A549 (cell line): Measurements from ENCODE around the gene SERPINB4. TPM values are rescaled to one million over a fixed set of nuclear protein-coding genes. Genes with fewer than 3 reads are reported as not detected.
"Not testable (repeated sequence)": the region's sequence is repeated elsewhere in the genome, so short reads cannot be mapped to it uniquely, and the experiment has no call there.

Source experiments
- ATAC-seq, 2 experiments: fragments of 200-7000 bp in 1 of 2; fragments of >200 bp in 1 of 2; cut with Nextera tagmentation in 1 of 2; cut with Tn5 transposase in 1 of 2; 3 replicates each; pipeline versions ENCODE4 v1.8.0 to v1.9.1; 2018 to 2020; ENCODE audit warnings: mild to moderate bottlenecking in 1 of 2, moderate library complexity in 1 of 2
- CTCF ChIA-PET: fragments of 300-600 bp; sonication (Branson Sonifier 250); formaldehyde crosslinking; extraction: SDS; loops from one replicate; lab custom pipeline; 2021; ENCODE audit warnings: antibody characterized with exemption, inconsistent platforms; lab: Yijun Ruan, JAX
- POLR2A ChIA-PET: fragments of 350-600 bp; formaldehyde crosslinking; extraction: SDS; loops from one replicate; lab custom pipeline; 2021; ENCODE audit warnings: antibody characterized with exemption, inconsistent platforms; lab: Yijun Ruan, JAX
- DNase-seq, 2 experiments: peaks; one replicate each; pipeline versions ENCODE4 v3.0.0 to v3.0.0-alpha.2; 2011 to 2016; ENCODE audit warnings: low read depth in 1 of 2, low spot score in 1 of 2
- FAIRE-seq: peaks from 2 replicates; lab custom pipeline; 2011; peaks lifted over from hg19 to GRCh38; lab: Jason Lieb, UNC
- H3K27ac ChIP-seq, 2 experiments: fragments of >200 bp; sonication (Bioruptor Twin); formaldehyde crosslinking; 3 replicates each; pipeline ENCODE4 v1.5.1; 2016 to 2017
- H3K4me1 ChIP-seq: fragments of >200 bp; sonication (Bioruptor Twin); formaldehyde crosslinking; 3 replicates; pipeline ENCODE4 v1.6.1; 2016
- H3K4me2 ChIP-seq: fragments of >200 bp; sonication (Bioruptor Twin); formaldehyde crosslinking; 3 replicates; pipeline ENCODE4 v1.6.1; 2016
- H3K4me3 ChIP-seq: fragments of >200 bp; sonication (Bioruptor Twin); formaldehyde crosslinking; 3 replicates; pipeline ENCODE4 v1.5.1; 2016
- H3K9me3 ChIP-seq: fragments of >200 bp; sonication (Bioruptor Twin); formaldehyde crosslinking; 3 replicates; pipeline ENCODE4 v1.6.1; 2016
- ATOH8 ChIP-seq: fragments of 250-450 bp; sonication (Bioruptor Pico); IDR thresholded peaks from 2 replicates; pipeline ENCODE4 v1.5.0; 2020; ENCODE audit warnings: low read depth, mild to moderate bottlenecking, moderate library complexity
- CHD4 ChIP-seq: fragments of 200-600 bp; sonication (generic); IDR thresholded peaks from 2 replicates; pipeline ENCODE4 v1.6.1; 2016; ENCODE audit warnings: antibody characterized with exemption, mild to moderate bottlenecking, borderline replicate concordance
- E2F6 ChIP-seq: IDR thresholded peaks from 2 replicates; pipeline ENCODE4 v1.6.1; 2012; ENCODE audit warnings: low read depth, borderline replicate concordance
- FOSL2 ChIP-seq, 2 experiments: fragments of 450-650 bp in 1 of 2; fragments of >200 bp in 1 of 2; sonication (Bioruptor Twin) in 1 of 2; formaldehyde crosslinking; IDR thresholded peaks; 2 replicates each; pipeline versions ENCODE4 v1.5.0 to v1.6.1; 2016 to 2020; ENCODE audit warnings: mild to moderate bottlenecking in 1 of 2, moderate library complexity in 1 of 2
- FOXS1 ChIP-seq: fragments of 250-450 bp; sonication (Bioruptor Pico); IDR thresholded peaks from 2 replicates; pipeline ENCODE4 v1.5.0; 2020; ENCODE audit warnings: mild to moderate bottlenecking, moderate library complexity
- GATA3 ChIP-seq: IDR thresholded peaks from 2 replicates; pipeline ENCODE4 v1.6.1; 2012; ENCODE audit warnings: borderline replicate concordance
- HEYL ChIP-seq: fragments of 250-450 bp; sonication (Bioruptor Pico); IDR thresholded peaks from 2 replicates; pipeline ENCODE4 v1.8.0; 2021; ENCODE audit warnings: mild to moderate bottlenecking, moderate library complexity
- HOXB5 ChIP-seq: fragments of 250-450 bp; sonication (Bioruptor Pico); IDR thresholded peaks from 2 replicates; pipeline ENCODE4 v1.5.0; 2020; ENCODE audit warnings: mild to moderate bottlenecking, moderate library complexity
- KDM5A ChIP-seq: fragments of 200-600 bp; sonication (generic); IDR thresholded peaks from 2 replicates; pipeline ENCODE4 v1.6.1; 2016; ENCODE audit warnings: antibody characterized with exemption, mild to moderate bottlenecking
- MAFK ChIP-seq: fragments of 450-650 bp; IDR thresholded peaks from 2 replicates; pipeline ENCODE4 v1.6.1; 2014; ENCODE audit not compliant: partially characterized antibody
- NFE2L2 ChIP-seq: fragments of 150-350 bp; conservative IDR thresholded peaks from 2 replicates; pipeline ENCODE4 v1.6.1; 2014; ENCODE audit warnings: low read length
- PHF8 ChIP-seq: fragments of 200-600 bp; sonication (generic); IDR thresholded peaks from 2 replicates; pipeline ENCODE4 v1.6.1; 2016; ENCODE audit warnings: low read depth, mild to moderate bottlenecking, antibody characterized with exemption, moderate library complexity, borderline replicate concordance
- RARB ChIP-seq: fragments of 250-450 bp; sonication (Bioruptor Pico); IDR thresholded peaks from 2 replicates; pipeline ENCODE4 v1.8.0; 2021; ENCODE audit warnings: mild to moderate bottlenecking, moderate library complexity
- REST ChIP-seq: fragments of 200-600 bp; sonication (generic); IDR thresholded peaks from 2 replicates; pipeline ENCODE4 v1.6.1; 2016; ENCODE audit warnings: antibody characterized with exemption, mild to moderate bottlenecking, moderate library complexity
- SREBF2 ChIP-seq: fragments of 450-650 bp; IDR thresholded peaks from 2 replicates; pipeline ENCODE4 v1.6.1; 2014; ENCODE audit warnings: mild to moderate bottlenecking, moderate library complexity
- WGBS: methylation state at CpG from one replicate; pipeline ENCODE4 v1.1.6; 2017; ENCODE audit errors: missing lambda C conversion rate; 5-methylcytosine and 5-hydroxymethylcytosine counted together
- polyA plus RNA-seq, 4 experiments: library from polyadenylated mRNA; depleted of rRNA in 3 of 4; stranded (reverse); fragments of >200 nt; fragmentation: RNase III in 1 of 4; extraction: RNeasy Plus Mini Kit Qiagen cat#74134 plus additional on column Dnase treatment in 1 of 4; gene quantifications; 2 replicates in 3 of 4; 3 replicates in 1 of 4; pipeline ENCODE4 v1.2.3, GENCODE V29; 2011 to 2017

The SERPINB4 gene
- polyA plus RNA-seq, 2 of the 4 experiments (the other 2 are of a cell fraction) = 0.15 to 0.16 TPM

GRCh38 chr18:63650271-63650670 lies 6.2 kb upstream of the SERPINB4 start:
- FAIRE-seq = not testable (repeated sequence)

GRCh38 chr18:63648241-63648640 lies 4.2 kb upstream of the SERPINB4 start:
- TF ChIP-seq E2F6 = no peak
- no peak for TF ChIP-seq SREBF2
- no peak for TF ChIP-seq FOSL2 (IDR thresholded peaks at IDR 0.05)
- TF ChIP-seq FOSL2 (CRISPR knock-in tag; IDR thresholded peaks at IDR 0.05) = no peak
- no peak for TF ChIP-seq KDM5A
- TF ChIP-seq ATOH8 = no peak
- TF ChIP-seq HOXB5 (CRISPR knock-in tag) = no peak
- no peak for TF ChIP-seq CHD4
- no peak for TF ChIP-seq REST
- no peak for TF ChIP-seq NFE2L2
- no peak for TF ChIP-seq MAFK
- TF ChIP-seq FOXS1 (CRISPR knock-in tag) = no peak
- no peak for TF ChIP-seq RARB (CRISPR knock-in tag)
- no peak for TF ChIP-seq GATA3
- FAIRE-seq (no peak), ATAC-seq (no peak), DNase-seq (no peak)
- no peak overlapping the region for H3K27ac ChIP-seq
- no peaks in the 10 kb centered on the region for H3K9me3 ChIP-seq
- no peak overlapping the region for H3K4me2 ChIP-seq
- H3K4me1 ChIP-seq = no peaks in the 10 kb centered on the region
- no peak overlapping the region for H3K4me3 ChIP-seq
- ChIA-PET CTCF (no interaction called here), POLR2A (no interaction called here)
- 32% methylated on average over 7 of the region's 7 CpGs for WGBS

More at GRCh38 chr18:63650271-63650670, 6.2 kb upstream of the SERPINB4 start:
- H3K9me3 ChIP-seq, DNase-seq, H3K4me3 ChIP-seq, H3K27ac ChIP-seq, POLR2A ChIA-PET, H3K4me2 ChIP-seq, H3K4me1 ChIP-seq, ATAC-seq: not testable (repeated sequence)
- 61% methylated on average over 3 of the region's 3 CpGs for WGBS
- CTCF ChIA-PET = interaction anchor here (1.1 kb wide), 1 partner anchor 10 kb away, joined by 5 read pairs; no protein-coding TSS in a partner anchor

- Histone ChIP-seq H3K27ac (no peak overlapping the region), H3K4me3 (no peak overlapping the region), H3K9me3 (no peaks in the 10 kb centered on the region), H3K4me1 (no peaks in the 10 kb centered on the region), H3K4me2 (no peak overlapping the region)
- ChIA-PET CTCF (no interaction called here), POLR2A (no interaction called here)
- no peak for ATAC-seq
- no peak for FAIRE-seq
- DNase-seq = no peak
- TF ChIP-seq HEYL (CRISPR knock-in tag) = no peak
- TF ChIP-seq PHF8 = no peak
These were observed 2.9 kb upstream of the SERPINB4 start for GRCh38 chr18:63646936-63647335.

- DNase-seq, H3K4me3 ChIP-seq, CTCF ChIA-PET, ATAC-seq, H3K9me3 ChIP-seq, FAIRE-seq, POLR2A ChIA-PET, H3K4me1 ChIP-seq, H3K4me2 ChIP-seq, H3K27ac ChIP-seq: not testable (repeated sequence)
- 100% methylated on average over 1 of the region's 1 CpG for WGBS
These were observed 638 bp upstream of the SERPINB4 start for GRCh38 chr18:63644694-63645093.

- 63% methylated on average over 4 of the region's 4 CpGs for WGBS
- ATAC-seq, DNase-seq, H3K4me1 ChIP-seq, H3K4me2 ChIP-seq, FAIRE-seq, H3K27ac ChIP-seq, POLR2A ChIA-PET, H3K9me3 ChIP-seq, H3K4me3 ChIP-seq, CTCF ChIA-PET: not testable (repeated sequence)
These were observed 1.2 kb downstream of the SERPINB4 start for GRCh38 chr18:63642668-63643356.

GRCh38 chr18:63641157-63641680 lies 2.8 kb downstream of the SERPINB4 start:
- H3K4me2 ChIP-seq, H3K4me3 ChIP-seq, H3K4me1 ChIP-seq, POLR2A ChIA-PET, FAIRE-seq, ATAC-seq, H3K27ac ChIP-seq, CTCF ChIA-PET, DNase-seq, H3K9me3 ChIP-seq: not testable (repeated sequence)
- 23% methylated on average over 4 of the region's 4 CpGs for WGBS
